ENCODE measurements around the gene GARS1. TPM values are rescaled to one million over a fixed set of nuclear protein-coding genes. Genes with fewer than 3 reads are reported as not detected.

Gene GARS1
- total and polyA plus RNA-seq, 4 donors, result 43.3 to 73.6 (median 67.8) TPM

DNA sequence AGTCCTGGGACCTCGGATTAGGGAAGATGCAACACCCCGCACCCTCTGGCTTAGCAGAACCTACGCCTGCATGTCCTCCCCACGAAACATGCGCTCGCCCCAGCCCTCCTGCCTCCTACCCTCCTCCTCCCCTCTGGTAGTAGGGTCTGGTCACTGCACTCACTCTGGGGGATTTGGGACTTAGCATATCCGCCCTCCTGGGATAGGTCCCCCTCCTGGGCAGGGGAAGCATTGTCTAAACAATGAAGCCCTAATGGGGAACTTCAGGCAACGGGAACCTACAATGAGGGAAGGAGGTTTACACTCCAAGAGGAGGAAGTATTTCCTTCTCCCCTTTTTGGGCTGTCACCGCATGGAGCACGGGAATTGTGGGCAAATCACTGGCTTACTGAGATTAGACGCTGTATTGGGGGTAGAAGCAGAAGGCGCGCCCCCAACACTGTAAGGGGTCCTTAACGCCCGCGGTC is 86.7 kb downstream of the GARS1 start:
- DNase-seq (ENCODE audit: low spot score), result no peak
- H3K4me3 ChIP-seq (ENCODE audit: low read depth in 1 of 3, low read length in 3 of 3), result peak overlapping the region in 1 of 3 donors; percentile 28
- 17% methylated on average over 16 of the region's 16 CpGs for WGBS

GRCh38 chr7:30681815-30682211 is 87.1 kb downstream of the GARS1 start:
- no peak for DNase-seq (ENCODE audit: low spot score)
- H3K27me3 ChIP-seq (ENCODE audit: control insufficient read depth in 4 of 4, insufficient read depth in 4 of 4, low read length in 3 of 4), result peaks cover 3 to 13% (median 5%) of the 10 kb centered on the region in 4 donors
- H3K4me1 ChIP-seq (ENCODE audit: control insufficient read depth in 4 of 4, insufficient read depth in 4 of 4, low read length in 3 of 4), result peaks cover 5 to 10% (median 8%) of the 10 kb centered on the region in 4 donors
- WGBS, result 4% methylated on average over 40 of the region's 40 CpGs
- H3K9me3 ChIP-seq (ENCODE audit: control insufficient read depth in 4 of 4, low read length in 3 of 4), result no peaks in the 10 kb centered on the region
- H3K9ac ChIP-seq (ENCODE audit: low read depth in 1 of 2, low read length in 2 of 2), result no peak overlapping the region
- no peaks in the 10 kb centered on the region for H3K36me3 ChIP-seq (ENCODE audit: control insufficient read depth in 4 of 4, insufficient read depth in 3 of 4, low read depth in 1 of 4, low read length in 3 of 4)
- no peak overlapping the region for H3K27ac ChIP-seq (ENCODE audit: low read depth in 1 of 2, low read length in 2 of 2)
- H3K4me3 ChIP-seq (ENCODE audit: low read depth in 1 of 3, low read length in 3 of 3), result peak overlapping the region in 1 of 3 donors; percentile 28
- TF ChIP-seq RAD21 (IDR thresholded peaks at IDR 0.05) (no peak), YY1 (IDR thresholded peaks at IDR 0.05) (no peak), JUND (IDR thresholded peaks at IDR 0.05) (no peak), SP1 (IDR thresholded peaks at IDR 0.05) (no peak), FOXA1 (IDR thresholded peaks at IDR 0.05) (no peak), ZBTB33 (IDR thresholded peaks at IDR 0.05) (no peak), HNF4G (IDR thresholded peaks at IDR 0.05) (no peak), FOXA2 (IDR thresholded peaks at IDR 0.05) (no peak), TAF1 (conservative IDR thresholded peaks at IDR 0.05) (no peak), NR2F2 (IDR thresholded peaks at IDR 0.05) (no peak), EGR1 (IDR thresholded peaks at IDR 0.05; ENCODE audit: low read depth in 2 of 2) (no peak), GABPA (IDR thresholded peaks at IDR 0.05 in 1 of 2, conservative IDR thresholded peaks at IDR 0.05 in 1 of 2) (no peak), HNF4A (conservative IDR thresholded peaks at IDR 0.05) (no peak), RXRA (IDR thresholded peaks at IDR 0.05) (no peak)
- TF ChIP-seq, protein P1, sequence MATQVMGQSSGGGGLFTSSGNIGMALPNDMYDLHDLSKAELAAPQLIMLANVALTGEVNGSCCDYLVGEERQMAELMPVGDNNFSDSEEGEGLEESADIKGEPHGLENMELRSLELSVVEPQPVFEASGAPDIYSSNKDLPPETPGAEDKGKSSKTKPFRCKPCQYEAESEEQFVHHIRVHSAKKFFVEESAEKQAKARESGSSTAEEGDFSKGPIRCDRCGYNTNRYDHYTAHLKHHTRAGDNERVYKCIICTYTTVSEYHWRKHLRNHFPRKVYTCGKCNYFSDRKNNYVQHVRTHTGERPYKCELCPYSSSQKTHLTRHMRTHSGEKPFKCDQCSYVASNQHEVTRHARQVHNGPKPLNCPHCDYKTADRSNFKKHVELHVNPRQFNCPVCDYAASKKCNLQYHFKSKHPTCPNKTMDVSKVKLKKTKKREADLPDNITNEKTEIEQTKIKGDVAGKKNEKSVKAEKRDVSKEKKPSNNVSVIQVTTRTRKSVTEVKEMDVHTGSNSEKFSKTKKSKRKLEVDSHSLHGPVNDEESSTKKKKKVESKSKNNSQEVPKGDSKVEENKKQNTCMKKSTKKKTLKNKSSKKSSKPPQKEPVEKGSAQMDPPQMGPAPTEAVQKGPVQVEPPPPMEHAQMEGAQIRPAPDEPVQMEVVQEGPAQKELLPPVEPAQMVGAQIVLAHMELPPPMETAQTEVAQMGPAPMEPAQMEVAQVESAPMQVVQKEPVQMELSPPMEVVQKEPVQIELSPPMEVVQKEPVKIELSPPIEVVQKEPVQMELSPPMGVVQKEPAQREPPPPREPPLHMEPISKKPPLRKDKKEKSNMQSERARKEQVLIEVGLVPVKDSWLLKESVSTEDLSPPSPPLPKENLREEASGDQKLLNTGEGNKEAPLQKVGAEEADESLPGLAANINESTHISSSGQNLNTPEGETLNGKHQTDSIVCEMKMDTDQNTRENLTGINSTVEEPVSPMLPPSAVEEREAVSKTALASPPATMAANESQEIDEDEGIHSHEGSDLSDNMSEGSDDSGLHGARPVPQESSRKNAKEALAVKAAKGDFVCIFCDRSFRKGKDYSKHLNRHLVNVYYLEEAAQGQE (IDR thresholded peaks at IDR 0.05), result no peak
- TF ChIP-seq, protein P2, sequence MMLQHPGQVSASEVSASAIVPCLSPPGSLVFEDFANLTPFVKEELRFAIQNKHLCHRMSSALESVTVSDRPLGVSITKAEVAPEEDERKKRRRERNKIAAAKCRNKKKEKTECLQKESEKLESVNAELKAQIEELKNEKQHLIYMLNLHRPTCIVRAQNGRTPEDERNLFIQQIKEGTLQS (IDR thresholded peaks at IDR 0.05), result no peak
- TF ChIP-seq, protein P3, sequence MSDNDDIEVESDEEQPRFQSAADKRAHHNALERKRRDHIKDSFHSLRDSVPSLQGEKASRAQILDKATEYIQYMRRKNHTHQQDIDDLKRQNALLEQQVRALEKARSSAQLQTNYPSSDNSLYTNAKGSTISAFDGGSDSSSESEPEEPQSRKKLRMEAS (IDR thresholded peaks at IDR 0.05), result no peak
- TF ChIP-seq, protein P4, sequence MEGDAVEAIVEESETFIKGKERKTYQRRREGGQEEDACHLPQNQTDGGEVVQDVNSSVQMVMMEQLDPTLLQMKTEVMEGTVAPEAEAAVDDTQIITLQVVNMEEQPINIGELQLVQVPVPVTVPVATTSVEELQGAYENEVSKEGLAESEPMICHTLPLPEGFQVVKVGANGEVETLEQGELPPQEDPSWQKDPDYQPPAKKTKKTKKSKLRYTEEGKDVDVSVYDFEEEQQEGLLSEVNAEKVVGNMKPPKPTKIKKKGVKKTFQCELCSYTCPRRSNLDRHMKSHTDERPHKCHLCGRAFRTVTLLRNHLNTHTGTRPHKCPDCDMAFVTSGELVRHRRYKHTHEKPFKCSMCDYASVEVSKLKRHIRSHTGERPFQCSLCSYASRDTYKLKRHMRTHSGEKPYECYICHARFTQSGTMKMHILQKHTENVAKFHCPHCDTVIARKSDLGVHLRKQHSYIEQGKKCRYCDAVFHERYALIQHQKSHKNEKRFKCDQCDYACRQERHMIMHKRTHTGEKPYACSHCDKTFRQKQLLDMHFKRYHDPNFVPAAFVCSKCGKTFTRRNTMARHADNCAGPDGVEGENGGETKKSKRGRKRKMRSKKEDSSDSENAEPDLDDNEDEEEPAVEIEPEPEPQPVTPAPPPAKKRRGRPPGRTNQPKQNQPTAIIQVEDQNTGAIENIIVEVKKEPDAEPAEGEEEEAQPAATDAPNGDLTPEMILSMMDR (IDR thresholded peaks at IDR 0.05; ENCODE audit: low read depth, low read length, missing input control), result no peak

More for the DNA sequence above, 86.7 kb downstream of the GARS1 start:
- peaks cover 5 to 10% (median 8%) of the 10 kb centered on the region in 4 donors for H3K4me1 ChIP-seq (ENCODE audit: control insufficient read depth in 4 of 4, insufficient read depth in 4 of 4, low read length in 3 of 4)
- no peaks in the 10 kb centered on the region for H3K36me3 ChIP-seq (ENCODE audit: control insufficient read depth in 4 of 4, insufficient read depth in 3 of 4, low read depth in 1 of 4, low read length in 3 of 4)
- TF ChIP-seq TAF1 (conservative IDR thresholded peaks at IDR 0.05) (no peak), HNF4A (conservative IDR thresholded peaks at IDR 0.05) (no peak), NR2F2 (IDR thresholded peaks at IDR 0.05) (no peak), YY1 (IDR thresholded peaks at IDR 0.05) (no peak), JUND (IDR thresholded peaks at IDR 0.05) (no peak)
- TF ChIP-seq, protein P2 (IDR thresholded peaks at IDR 0.05), result no peak
- TF ChIP-seq, protein P1 (IDR thresholded peaks at IDR 0.05), result no peak
- no peak overlapping the region for H3K27ac ChIP-seq (ENCODE audit: low read depth in 1 of 2, low read length in 2 of 2)
- no peak overlapping the region for H3K9ac ChIP-seq (ENCODE audit: low read depth in 1 of 2, low read length in 2 of 2)
- peaks cover 3 to 13% (median 5%) of the 10 kb centered on the region in 4 donors for H3K27me3 ChIP-seq (ENCODE audit: control insufficient read depth in 4 of 4, insufficient read depth in 4 of 4, low read length in 3 of 4)
- H3K9me3 ChIP-seq (ENCODE audit: control insufficient read depth in 4 of 4, low read length in 3 of 4), result no peaks in the 10 kb centered on the region
